HepG2 (cell line): Measurements from ENCODE around the gene BIVM. TPM values are rescaled to one million over a fixed set of nuclear protein-coding genes. Genes with fewer than 3 reads are reported as not detected.

Experiments
- ATAC-seq: fragments of 200-7000 bp; cut with Tn5 transposase; 3 replicates; pipeline ENCODE4 v1.9.1; 2020; ENCODE audit warnings: mild to moderate bottlenecking, moderate library complexity
- BruUV-seq: library from RNA; stranded (reverse); fragments of 400-500 nt; replicated peaks from 2 replicates; lab custom pipeline; 2021; lab: Mats Ljungman, UMichigan
- CTCF ChIA-PET: fragments of 300-600 bp; formaldehyde crosslinking; extraction: SDS; loops from one replicate; lab custom pipeline; 2021; ENCODE audit warnings: low total read pairs, inconsistent platforms, low intra/inter-chr PET ratio; lab: Yijun Ruan, JAX
- POLR2A ChIA-PET: fragments of 350-600 bp; sonication (Branson Sonifier 250); formaldehyde crosslinking; loops from one replicate; lab custom pipeline; 2020; ENCODE audit warnings: antibody characterized with exemption, inconsistent platforms; lab: Yijun Ruan, JAX
- DNase-seq: peaks from one replicate; pipeline ENCODE4 v3.0.0-alpha.2; 2015; ENCODE audit warnings: low spot score
- FAIRE-seq: peaks from 3 replicates; lab custom pipeline; 2011; peaks lifted over from hg19 to GRCh38; lab: Jason Lieb, UNC
- H2AFZ ChIP-seq: one replicate; pipeline ENCODE4 v1.6.1; 2011; ENCODE audit warnings: low read length, inconsistent platforms
- H3K27ac ChIP-seq: fragments of 300-600 bp; 3 replicates; pipeline ENCODE4 v1.8.0; 2011; ENCODE audit warnings: mixed run types, mild to moderate bottlenecking, mixed read lengths, low read length, inconsistent platforms; ENCODE audit not compliant: insufficient read depth; ENCODE audit errors: extremely low read length
- H3K27me3 ChIP-seq, 2 experiments: fragments of 200-600 bp in 1 of 2; 2 replicates in 1 of 2; 3 replicates in 1 of 2; pipeline versions ENCODE4 v1.6.0 to v1.8.0; 2011; ENCODE audit warnings: low read length in 2 of 2, mild to moderate bottlenecking in 2 of 2, moderate library complexity in 2 of 2, inconsistent platforms in 1 of 2; ENCODE audit not compliant: insufficient read depth in 2 of 2, control insufficient read depth in 1 of 2
- H3K36me3 ChIP-seq, 2 experiments: fragments of 200-600 bp in 1 of 2; replicated peaks in 1 of 2; 2 replicates in 1 of 2; 3 replicates in 1 of 2; pipeline versions ENCODE4 v1.5.1 to v1.8.0; 2011; ENCODE audit warnings: low read length in 2 of 2, inconsistent platforms in 1 of 2; ENCODE audit not compliant: insufficient read depth in 2 of 2, control insufficient read depth in 1 of 2
- H3K4me1 ChIP-seq: 2 replicates; pipeline ENCODE4 v1.5.1; 2012; ENCODE audit warnings: low read length, inconsistent platforms; ENCODE audit not compliant: insufficient read depth
- H3K4me2 ChIP-seq: 2 replicates; pipeline ENCODE4 v1.6.0; 2011; ENCODE audit warnings: low read depth, low read length, inconsistent platforms
- H3K4me3 ChIP-seq, 3 experiments: fragments of 200-600 bp in 1 of 3; sonication (generic), shearing (Covaris generic) in 1 of 3; replicated peaks in 1 of 3; 2 replicates each; pipeline ENCODE4 v1.5.1; 2011 to 2016; ENCODE audit warnings: low read length in 3 of 3, inconsistent platforms in 2 of 3, low read depth in 2 of 3, mild to moderate bottlenecking in 2 of 3, control low read depth in 1 of 3, mixed read lengths in 1 of 3; ENCODE audit not compliant: insufficient read depth in 1 of 3
- H3K79me2 ChIP-seq: one replicate; pipeline ENCODE4 v1.6.1; 2011; ENCODE audit warnings: low read length, inconsistent platforms; ENCODE audit not compliant: insufficient read depth
- H3K9ac ChIP-seq: 2 replicates; pipeline ENCODE4 v1.6.0; 2011; ENCODE audit warnings: mild to moderate bottlenecking, low read depth, low read length, inconsistent platforms; ENCODE audit not compliant: insufficient read depth
- H3K9me3 ChIP-seq: 2 replicates; pipeline ENCODE4 v1.5.1; 2012; ENCODE audit warnings: mild to moderate bottlenecking, low read length
- H4K20me1 ChIP-seq: 2 replicates; pipeline ENCODE4 v1.6.0; 2011; ENCODE audit warnings: inconsistent platforms, mild to moderate bottlenecking, low read length, moderate library complexity; ENCODE audit not compliant: insufficient read depth
- AGO2 ChIP-seq: fragments of 200-400 bp; formaldehyde crosslinking; optimal IDR thresholded peaks from 2 replicates; pipeline ENCODE3; 2017; ENCODE audit warnings: mild to moderate bottlenecking, low read depth, low read length, moderate library complexity
- CEBPG ChIP-seq: IDR thresholded peaks from 2 replicates; pipeline ENCODE4 v1.6.1; 2016
- FLYWCH1 ChIP-seq: sonication (generic); formaldehyde crosslinking; IDR thresholded peaks from 2 replicates; pipeline ENCODE4 v1.8.1; 2023; ENCODE audit warnings: mild to moderate bottlenecking, missing genetic modification reagents
- JUND ChIP-seq: sonication (generic); formaldehyde crosslinking; IDR thresholded peaks from 2 replicates; pipeline ENCODE4 v1.8.0; 2022; ENCODE audit warnings: mild to moderate bottlenecking, missing genetic modification reagents
- MYNN ChIP-seq: sonication (generic); formaldehyde crosslinking; IDR thresholded peaks from 2 replicates; pipeline ENCODE4 v1.4.0; 2020; ENCODE audit warnings: mild to moderate bottlenecking, low read depth, missing genetic modification reagents
- NAIF1 ChIP-seq: sonication (generic); formaldehyde crosslinking; IDR thresholded peaks from 2 replicates; pipeline ENCODE4 v1.5.0; 2020; ENCODE audit warnings: mild to moderate bottlenecking, missing genetic modification reagents, borderline replicate concordance
- NR2F1 ChIP-seq, 2 experiments: fragments of 450-650 bp in 1 of 2; formaldehyde crosslinking in 1 of 2; IDR thresholded peaks; 2 replicates each; pipeline versions ENCODE4 v1.5.0 to v1.6.1; 2016 to 2020; ENCODE audit warnings: mild to moderate bottlenecking in 1 of 2, missing compliant biosample characterization in 1 of 2, missing genetic modification reagents in 1 of 2, moderate library complexity in 1 of 2
- SUZ12 ChIP-seq: fragments of 150-350 bp; IDR thresholded peaks from 2 replicates; pipeline ENCODE4 v1.6.1; 2014; ENCODE audit warnings: low read depth, low read length
- TCF12 ChIP-seq, 2 experiments: fragments of 450-650 bp in 1 of 2; sonication (generic) in 1 of 2; formaldehyde crosslinking in 1 of 2; IDR thresholded peaks; 2 replicates each; pipeline versions ENCODE4 v1.6.1 to v1.8.0; 2017 to 2022; ENCODE audit warnings: antibody characterized with exemption in 1 of 2, mild to moderate bottlenecking in 1 of 2, missing genetic modification reagents in 1 of 2, moderate library complexity in 1 of 2
- ZFP82 ChIP-seq: sonication (generic); formaldehyde crosslinking; IDR thresholded peaks from 2 replicates; pipeline ENCODE4 v1.5.1; 2020; ENCODE audit warnings: mild to moderate bottlenecking, missing genetic modification reagents, borderline replicate concordance
- ZFP90 ChIP-seq: sonication (generic); formaldehyde crosslinking; IDR thresholded peaks from 2 replicates; pipeline ENCODE4 v1.8.0; 2022; ENCODE audit warnings: missing genetic modification reagents, mild to moderate bottlenecking, inconsistent platforms, borderline replicate concordance
- ZNF230 ChIP-seq: sonication (generic); formaldehyde crosslinking; IDR thresholded peaks from 2 replicates; pipeline ENCODE4 v1.4.0; 2020; ENCODE audit warnings: mild to moderate bottlenecking, missing genetic modification reagents
- ZNF33A ChIP-seq: sonication (generic); formaldehyde crosslinking; IDR thresholded peaks from 2 replicates; pipeline ENCODE4 v1.5.1; 2020; ENCODE audit warnings: missing genetic modification reagents, mild to moderate bottlenecking, moderate library complexity, borderline replicate concordance
- ZNF431 ChIP-seq: sonication (generic); formaldehyde crosslinking; IDR thresholded peaks from 2 replicates; pipeline ENCODE4 v1.9.0; 2022; ENCODE audit warnings: missing genetic modification reagents, low read depth, mild to moderate bottlenecking, borderline replicate concordance
- ZNF546 ChIP-seq: sonication (generic); formaldehyde crosslinking; conservative IDR thresholded peaks from 2 replicates; pipeline ENCODE4 v1.8.1; 2023; ENCODE audit warnings: mild to moderate bottlenecking, missing genetic modification reagents
- ZNF563 ChIP-seq: sonication (generic); formaldehyde crosslinking; IDR thresholded peaks from 2 replicates; pipeline ENCODE4 v1.8.0; 2022; ENCODE audit warnings: mild to moderate bottlenecking, moderate library complexity, missing genetic modification reagents
- ZSCAN20 ChIP-seq: sonication (generic); formaldehyde crosslinking; IDR thresholded peaks from 2 replicates; pipeline ENCODE4 v1.4.0; 2020; ENCODE audit warnings: missing genetic modification reagents, mild to moderate bottlenecking, borderline replicate concordance
- WGBS: methylation state at CpG from one replicate; pipeline ENCODE4 v1.1.6; 2017; ENCODE audit warnings: low lambda C conversion rate; 5-methylcytosine and 5-hydroxymethylcytosine counted together
- in situ Hi-C: cut with HindIII; loops from 2 replicates; pipeline ENCODE4 v1.10.0; 2017; ENCODE audit warnings: low pct_unique_long_range_greater_than_20kb; ENCODE audit not compliant: extremely low pct_ligation_motif_present
- intact Hi-C: fragments of 100-400 bp; cut with micrococcal nuclease; formaldehyde crosslinking; loops from one replicate; pipeline ENCODE4 v1.10.0; 2022; ENCODE audit not compliant: unreplicated experiment
- polyA plus RNA-seq, 8 experiments: library from polyadenylated mRNA; depleted of rRNA in 3 of 8; stranded (reverse) in 7 of 8; unstranded in 1 of 8; fragments of >200 nt; fragmentation: Illumina TruSeq in 4 of 8; extraction: Trizol in 4 of 8; gene quantifications; 2 replicates each; pipeline versions ENCODE4 v1.2.1 to v1.2.3, GENCODE V29; 2011 to 2016; ENCODE audit warnings: low read depth in 4 of 8, missing spikeins in 1 of 8, mixed read lengths in 1 of 8; ENCODE audit not compliant: insufficient read depth in 1 of 8
- total RNA-seq, 5 experiments: library from RNA; depleted of rRNA; stranded (reverse); fragments of >200 nt; fragmentation: Illumina TruSeq; extraction: Trizol; gene quantifications; 2 replicates each; pipeline ENCODE4 v1.2.3, GENCODE V29; 2016; ENCODE audit warnings: low read depth in 1 of 5
- TF ChIP-seq, protein P1 (sequence below): sonication (generic); formaldehyde crosslinking; IDR thresholded peaks from 2 replicates; pipeline ENCODE4 v1.4.0; 2020; ENCODE audit warnings: mild to moderate bottlenecking, missing genetic modification reagents

Gene BIVM
- total and polyA plus RNA-seq, 2 of the 13 experiments (the other 11 are each of a cell fraction or from before 2014, with no cell fraction given) = 10.4 to 15.8 TPM

DNA sequence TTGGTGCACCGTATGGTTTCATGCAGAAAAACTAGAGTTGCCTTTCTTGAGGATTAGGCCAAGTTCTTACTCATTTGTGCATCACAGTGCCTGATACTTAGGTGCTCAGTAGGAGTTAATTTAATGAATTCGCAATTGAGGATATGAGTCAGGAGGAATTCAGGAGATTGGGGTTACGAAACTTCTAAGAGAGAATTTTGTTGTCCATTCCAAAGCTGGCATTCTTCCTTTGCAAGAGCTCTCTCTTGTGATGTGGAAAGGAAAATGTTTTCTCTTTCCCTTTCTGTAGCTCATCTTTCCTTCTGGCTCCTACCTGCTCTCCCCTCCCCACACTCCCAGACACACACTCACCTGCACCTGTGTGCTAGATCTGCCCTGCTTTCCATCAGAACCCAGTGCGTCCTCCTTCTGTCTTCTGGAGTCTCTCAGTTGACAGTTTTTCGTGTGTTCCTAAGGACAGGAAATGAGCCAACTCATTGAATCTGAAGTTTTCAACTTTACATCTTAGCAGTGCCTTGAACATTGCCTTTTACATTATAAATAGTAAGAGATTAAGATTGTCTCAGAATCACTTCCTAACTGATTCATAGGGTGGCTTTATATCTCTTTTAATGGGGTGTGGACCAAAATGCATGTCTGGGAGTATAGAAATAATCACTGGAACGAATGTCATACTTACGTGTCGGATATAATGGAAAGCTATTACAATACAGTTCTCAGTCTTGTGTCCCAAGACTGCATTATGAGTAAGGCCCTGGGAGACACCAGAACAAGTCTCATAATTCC, 27.2 kb downstream of the BIVM start:
- Histone ChIP-seq H4K20me1 (no peaks in the 10 kb centered on the region), H3K27me3 (no peaks in the 10 kb centered on the region), H3K9ac (no peak overlapping the region), H3K4me1 (peaks cover 12% of the 10 kb centered on the region), H3K9me3 (no peaks in the 10 kb centered on the region), H3K4me3 (no peak overlapping the region), H3K79me2 (no peaks in the 10 kb centered on the region), H3K36me3 (peaks cover 8 to 26% of the 10 kb centered on the region in 2 experiments), H3K4me2 (no peak overlapping the region), H2AFZ (no peak overlapping the region), H3K27ac (no peak overlapping the region)
- no TSS peak for BruUV-seq
- TF ChIP-seq NAIF1 (no peak), JUND (CRISPR knock-in tag) (no peak), SUZ12 (no peak), ZNF563 (CRISPR knock-in tag) (no peak), NR2F1 (CRISPR knock-in tag; IDR thresholded peaks at IDR 0.05) (no peak), FLYWCH1 (no peak), ZNF230 (CRISPR knock-in tag) (no peak), TCF12 (IDR thresholded peaks at IDR 0.05) (no peak), TCF12 (CRISPR knock-in tag; IDR thresholded peaks at IDR 0.05) (no peak), MYNN (CRISPR knock-in tag) (no peak), AGO2 (no peak), ZFP90 (CRISPR knock-in tag) (no peak), ZNF431 (CRISPR knock-in tag) (no peak), ZNF33A (CRISPR knock-in tag) (no peak), CEBPG (CRISPR knock-in tag) (no peak), ZSCAN20 (CRISPR knock-in tag) (no peak), ZFP82 (no peak), ZNF546 (CRISPR knock-in tag) (no peak)
- TF ChIP-seq, protein P1, sequence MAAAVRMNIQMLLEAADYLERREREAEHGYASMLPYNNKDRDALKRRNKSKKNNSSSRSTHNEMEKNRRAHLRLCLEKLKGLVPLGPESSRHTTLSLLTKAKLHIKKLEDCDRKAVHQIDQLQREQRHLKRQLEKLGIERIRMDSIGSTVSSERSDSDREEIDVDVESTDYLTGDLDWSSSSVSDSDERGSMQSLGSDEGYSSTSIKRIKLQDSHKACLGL = no peak
- CTCF ChIA-PET = no interaction called here
- POLR2A ChIA-PET = no interaction called here
- intact Hi-C loops (no loop called here), in situ Hi-C loops (no loop called here)
- ATAC-seq = no peak
- no peak for FAIRE-seq
- no peak for DNase-seq
- 96% methylated on average over 8 of the region's 8 CpGs for WGBS
